Measurements from ENCODE around the gene DOCK8. TPM values are rescaled to one million over a fixed set of nuclear protein-coding genes. Genes with fewer than 3 reads are reported as not detected.

The DOCK8 gene
- total and polyA plus RNA-seq, 2 experiments from 2014 or later = not detected

DNA sequence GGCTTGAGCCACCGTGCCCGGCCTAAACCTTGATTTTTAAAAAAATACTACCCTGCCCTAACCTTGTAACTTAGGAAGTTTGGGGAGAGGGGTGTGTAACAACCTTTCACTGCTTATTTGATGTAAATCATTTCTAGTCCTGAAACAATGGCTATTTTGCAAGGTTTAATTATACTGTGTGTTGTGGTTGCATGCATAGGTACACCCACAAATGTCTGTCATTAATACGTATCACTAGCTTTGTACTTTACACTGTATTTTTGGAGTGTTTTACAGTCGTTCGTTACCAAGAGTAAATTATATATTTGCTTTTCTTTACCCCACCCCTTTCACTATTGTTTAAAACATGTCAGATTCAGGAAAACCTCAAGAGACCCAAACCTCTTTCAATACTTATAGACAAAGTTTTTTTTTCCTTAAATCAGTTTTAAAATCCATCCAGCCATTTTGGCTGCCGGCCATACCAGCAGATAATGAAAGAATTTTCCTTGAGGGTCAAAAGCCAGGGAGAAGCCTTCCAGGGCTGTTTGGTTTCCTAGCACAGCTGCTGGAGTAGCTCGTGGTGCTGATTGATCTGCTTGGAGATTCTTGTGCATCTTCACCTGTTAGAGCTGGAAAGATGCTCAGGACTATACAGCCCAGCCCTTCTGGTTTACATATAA, 50.7 kb downstream of the DOCK8 start:
- 16 to 21% methylated on average over 7 of the region's 7 CpGs for WGBS, 2 experiments (ENCODE audit: low coverage in 1 of 2, low lambda C conversion rate in 2 of 2, missing lambda C conversion rate in 2 of 2)
- H3K27ac ChIP-seq = no peak overlapping the region
- no peak for TF ChIP-seq EZH2 (IDR thresholded peaks at IDR 0.05; ENCODE audit: insufficient read depth, poor library complexity, severe bottlenecking)
- TF ChIP-seq EZH2phosphoT487 (IDR thresholded peaks at IDR 0.05; ENCODE audit: insufficient read depth, low read depth) = no peak
- H3K36me3 ChIP-seq (ENCODE audit: low read depth) = no peaks in the 10 kb centered on the region
- H2AFZ ChIP-seq = no peak overlapping the region
- H3F3A ChIP-seq (ENCODE audit: insufficient read depth) = no peaks in the 10 kb centered on the region
- H3K27me3 ChIP-seq (replicated peaks; ENCODE audit: insufficient read depth) = no peaks in the 10 kb centered on the region
- in situ Hi-C loops (cut with MboI) = no loop called here
- no peak overlapping the region for H3K4me3 ChIP-seq
- no peaks in the 10 kb centered on the region for H3K79me2 ChIP-seq (ENCODE audit: insufficient read depth)
- H3K9me3 ChIP-seq (ENCODE audit: low read depth) = no peaks in the 10 kb centered on the region
- H3K9me2 ChIP-seq (ENCODE audit: insufficient read depth) = no peaks in the 10 kb centered on the region
- no peaks in the 10 kb centered on the region for H4K20me1 ChIP-seq (ENCODE audit: insufficient read depth)
- no peak for DNase-seq
- H3K4me1 ChIP-seq (ENCODE audit: insufficient read depth) = no peaks in the 10 kb centered on the region
- no peak overlapping the region for H3K9ac ChIP-seq
- H3K4me2 ChIP-seq (ENCODE audit: unreplicated experiment) = no peak overlapping the region

GRCh38 chr9:266228-266627, 51.6 kb downstream of the DOCK8 start:
- Histone ChIP-seq H3K9me3 (ENCODE audit: low read depth) (no peaks in the 10 kb centered on the region), H3K27me3 (replicated peaks; ENCODE audit: insufficient read depth) (no peaks in the 10 kb centered on the region), H3K9ac (no peak overlapping the region), H3K79me2 (ENCODE audit: insufficient read depth) (no peaks in the 10 kb centered on the region), H3K4me1 (ENCODE audit: insufficient read depth) (no peaks in the 10 kb centered on the region), H3K4me3 (no peak overlapping the region), H3K9me2 (ENCODE audit: insufficient read depth) (no peaks in the 10 kb centered on the region), H3F3A (ENCODE audit: insufficient read depth) (no peaks in the 10 kb centered on the region), H2AFZ (no peak overlapping the region), H3K27ac (no peak overlapping the region), H4K20me1 (ENCODE audit: insufficient read depth) (no peaks in the 10 kb centered on the region), H3K36me3 (ENCODE audit: low read depth) (no peaks in the 10 kb centered on the region), H3K4me2 (ENCODE audit: unreplicated experiment) (no peak overlapping the region)
- no peak for DNase-seq
- in situ Hi-C loops (cut with MboI) = no loop called here
- 10 to 11% methylated on average over 2 of the region's 2 CpGs for WGBS, 2 experiments (ENCODE audit: low coverage in 1 of 2, low lambda C conversion rate in 2 of 2, missing lambda C conversion rate in 2 of 2)
- no peak for TF ChIP-seq EZH2phosphoT487 (IDR thresholded peaks at IDR 0.05; ENCODE audit: insufficient read depth, low read depth)
- TF ChIP-seq EZH2 (IDR thresholded peaks at IDR 0.05; ENCODE audit: insufficient read depth, poor library complexity, severe bottlenecking) = no peak

- H3K4me2 ChIP-seq (ENCODE audit: unreplicated experiment) = no peak overlapping the region
- in situ Hi-C loops (cut with MboI) = no loop called here
- H3F3A ChIP-seq (ENCODE audit: insufficient read depth) = no peaks in the 10 kb centered on the region
- no peaks in the 10 kb centered on the region for H3K4me1 ChIP-seq (ENCODE audit: insufficient read depth)
- H3K9ac ChIP-seq = no peak overlapping the region
- WGBS, 2 experiments (ENCODE audit: low coverage in 1 of 2, low lambda C conversion rate in 2 of 2, missing lambda C conversion rate in 2 of 2) = 0 to 4% methylated on average over 1 of the region's 1 CpG
- H3K79me2 ChIP-seq (ENCODE audit: insufficient read depth) = no peaks in the 10 kb centered on the region
- H3K9me2 ChIP-seq (ENCODE audit: insufficient read depth) = no peaks in the 10 kb centered on the region
- H4K20me1 ChIP-seq (ENCODE audit: insufficient read depth) = no peaks in the 10 kb centered on the region
- no peak for DNase-seq
- TF ChIP-seq EZH2phosphoT487 (IDR thresholded peaks at IDR 0.05; ENCODE audit: insufficient read depth, low read depth) (no peak), EZH2 (IDR thresholded peaks at IDR 0.05; ENCODE audit: insufficient read depth, poor library complexity, severe bottlenecking) (no peak)
- no peak overlapping the region for H3K27ac ChIP-seq
- H3K36me3 ChIP-seq (ENCODE audit: low read depth) = no peaks in the 10 kb centered on the region
- H3K27me3 ChIP-seq (replicated peaks; ENCODE audit: insufficient read depth) = no peaks in the 10 kb centered on the region
- no peaks in the 10 kb centered on the region for H3K9me3 ChIP-seq (ENCODE audit: low read depth)
- no peak overlapping the region for H2AFZ ChIP-seq
- no peak overlapping the region for H3K4me3 ChIP-seq
Observed at GRCh38 chr9:268616-269015, 54.0 kb downstream of the DOCK8 start.

DNA sequence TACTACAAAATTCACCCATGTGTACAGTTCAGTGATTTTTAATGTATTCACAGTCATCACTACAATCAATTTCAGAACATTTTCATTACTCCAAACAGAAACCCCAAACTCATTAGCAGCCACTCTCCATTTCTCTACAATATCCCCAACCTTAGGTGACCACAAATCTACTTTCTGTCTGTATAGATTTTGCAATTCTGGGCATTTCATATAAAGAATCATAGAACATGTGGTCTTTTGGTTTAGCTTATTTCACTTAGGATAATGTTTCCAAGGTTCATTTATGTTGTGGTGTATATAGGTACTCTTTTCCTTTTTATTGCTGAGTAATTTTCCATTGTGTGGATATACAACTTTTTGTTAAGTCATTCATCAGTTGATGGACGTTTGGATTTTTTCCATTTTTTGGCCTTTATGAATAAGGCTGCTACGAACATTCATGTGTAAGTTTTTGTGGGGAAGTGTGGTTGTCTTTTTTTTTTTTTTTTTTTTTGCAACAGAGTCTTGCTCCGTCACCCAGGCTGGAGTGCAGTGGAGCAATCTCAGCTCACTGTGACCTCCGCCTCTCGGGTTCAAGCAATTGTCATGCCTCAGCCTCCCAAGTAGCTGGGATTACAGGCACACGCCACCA, 54.5 kb downstream of the DOCK8 start:
- Histone ChIP-seq H3K4me2 (ENCODE audit: unreplicated experiment) (no peak overlapping the region), H3K27me3 (replicated peaks; ENCODE audit: insufficient read depth) (no peaks in the 10 kb centered on the region), H3K4me1 (ENCODE audit: insufficient read depth) (no peaks in the 10 kb centered on the region), H2AFZ (no peak overlapping the region), H3F3A (ENCODE audit: insufficient read depth) (no peaks in the 10 kb centered on the region), H3K27ac (no peak overlapping the region), H3K9me3 (ENCODE audit: low read depth) (no peaks in the 10 kb centered on the region), H3K79me2 (ENCODE audit: insufficient read depth) (no peaks in the 10 kb centered on the region), H3K9me2 (ENCODE audit: insufficient read depth) (no peaks in the 10 kb centered on the region), H3K9ac (no peak overlapping the region), H3K4me3 (no peak overlapping the region), H4K20me1 (ENCODE audit: insufficient read depth) (no peaks in the 10 kb centered on the region), H3K36me3 (ENCODE audit: low read depth) (no peaks in the 10 kb centered on the region)
- in situ Hi-C loops (cut with MboI) = no loop called here
- TF ChIP-seq EZH2 (IDR thresholded peaks at IDR 0.05; ENCODE audit: insufficient read depth, poor library complexity, severe bottlenecking) (no peak), EZH2phosphoT487 (IDR thresholded peaks at IDR 0.05; ENCODE audit: insufficient read depth, low read depth) (no peak)
- 33 to 35% methylated on average over 6 of the region's 6 CpGs for WGBS, 2 experiments (ENCODE audit: low coverage in 1 of 2, low lambda C conversion rate in 2 of 2, missing lambda C conversion rate in 2 of 2)
- DNase-seq = no peak

Data from GM23248 (cell line).